Lower leg skin (tissue), 3 donors: ENCODE data around the gene TLE1.

Experiments used
- POLR2A ChIP-seq, 2 donors: fragments of 450-650 bp; IDR thresholded peaks; one replicate each; pipeline ENCODE4 v1.6.1; 2016 to 2017; ENCODE audit warnings: antibody characterized with exemption in 2 of 2, mild to moderate bottlenecking in 1 of 2, moderate library complexity in 1 of 2
- TF ChIP-seq, protein P1 (sequence below), 3 donors: fragments of 450-650 bp; IDR thresholded peaks; one replicate each; pipeline ENCODE4 v1.5.1; 2016; ENCODE audit warnings: antibody characterized with exemption in 3 of 3, mild to moderate bottlenecking in 3 of 3, moderate library complexity in 2 of 3

DNA sequence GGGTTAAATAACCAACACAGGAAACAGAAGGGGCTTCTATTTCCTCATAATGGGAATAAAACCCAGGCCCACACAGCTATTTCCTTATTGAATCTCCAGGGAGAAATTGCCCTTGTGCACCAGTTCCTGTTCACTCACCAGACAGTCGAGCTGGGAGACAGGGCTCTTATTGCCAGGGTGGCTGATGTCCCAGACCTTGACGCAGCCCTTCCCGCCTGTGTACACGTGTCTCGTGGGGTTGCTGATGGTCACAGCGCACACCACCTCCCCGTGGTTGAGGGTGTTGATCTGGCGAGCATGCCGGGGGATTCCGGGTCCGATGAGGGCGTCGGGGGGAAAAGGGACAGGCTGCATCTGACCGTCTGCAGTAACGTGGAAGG is 96.5 kb downstream of the TLE1 start:
- no peak for TF ChIP-seq POLR2A (IDR thresholded peaks at IDR 0.05)
- TF ChIP-seq, protein P1, sequence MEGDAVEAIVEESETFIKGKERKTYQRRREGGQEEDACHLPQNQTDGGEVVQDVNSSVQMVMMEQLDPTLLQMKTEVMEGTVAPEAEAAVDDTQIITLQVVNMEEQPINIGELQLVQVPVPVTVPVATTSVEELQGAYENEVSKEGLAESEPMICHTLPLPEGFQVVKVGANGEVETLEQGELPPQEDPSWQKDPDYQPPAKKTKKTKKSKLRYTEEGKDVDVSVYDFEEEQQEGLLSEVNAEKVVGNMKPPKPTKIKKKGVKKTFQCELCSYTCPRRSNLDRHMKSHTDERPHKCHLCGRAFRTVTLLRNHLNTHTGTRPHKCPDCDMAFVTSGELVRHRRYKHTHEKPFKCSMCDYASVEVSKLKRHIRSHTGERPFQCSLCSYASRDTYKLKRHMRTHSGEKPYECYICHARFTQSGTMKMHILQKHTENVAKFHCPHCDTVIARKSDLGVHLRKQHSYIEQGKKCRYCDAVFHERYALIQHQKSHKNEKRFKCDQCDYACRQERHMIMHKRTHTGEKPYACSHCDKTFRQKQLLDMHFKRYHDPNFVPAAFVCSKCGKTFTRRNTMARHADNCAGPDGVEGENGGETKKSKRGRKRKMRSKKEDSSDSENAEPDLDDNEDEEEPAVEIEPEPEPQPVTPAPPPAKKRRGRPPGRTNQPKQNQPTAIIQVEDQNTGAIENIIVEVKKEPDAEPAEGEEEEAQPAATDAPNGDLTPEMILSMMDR (IDR thresholded peaks at IDR 0.05), result no peak
